HG03558 (cell line): ENCODE measurements around the gene RAB26.

ENCODE experiments used
- ATAC-seq: cut with Tn5 transposase; IDR thresholded peaks from one replicate; pipeline ENCODE4 v1.9.1; 2021; ENCODE audit warnings: moderate number of reproducible peaks; ENCODE audit not compliant: unreplicated experiment; ENCODE audit errors: extremely low read depth

Gene RAB26

GRCh38 chr16:2157480-2158261 lies 9.2 kb downstream of the RAB26 start:
- no peak for ATAC-seq

GRCh38 chr16:2158262-2158638 lies 9.8 kb downstream of the RAB26 start:
- ATAC-seq, result no peak

- no peak for ATAC-seq
Observed at GRCh38 chr16:2159175-2159838, 10.9 kb downstream of the RAB26 start.

- ATAC-seq, result no peak
Observed at GRCh38 chr16:2160915-2161551, 12.6 kb downstream of the RAB26 start.

- ATAC-seq, result no peak
Observed at GRCh38 chr16:2161911-2162310, 13.5 kb downstream of the RAB26 start.

- ATAC-seq, result no peak
Observed at GRCh38 chr16:2162676-2163118, 14.3 kb downstream of the RAB26 start.

- ATAC-seq, result no peak
Observed at GRCh38 chr16:2163211-2163881, 14.9 kb downstream of the RAB26 start.

- no peak for ATAC-seq
Observed at GRCh38 chr16:2165861-2166260, 17.4 kb downstream of the RAB26 start.

- ATAC-seq, result no peak
Observed at GRCh38 chr16:2166263-2167067, 18.0 kb downstream of the RAB26 start.

- no peak for ATAC-seq
Observed at GRCh38 chr16:2167068-2167638, 18.7 kb downstream of the RAB26 start.

- ATAC-seq, result no peak
Observed at GRCh38 chr16:2170080-2170479, 21.7 kb downstream of the RAB26 start.

GRCh38 chr16:2170587-2171435 lies 22.4 kb downstream of the RAB26 start:
- no peak for ATAC-seq

GRCh38 chr16:2171601-2172178 lies 23.3 kb downstream of the RAB26 start:
- ATAC-seq, result no peak

- no peak for ATAC-seq
Observed at GRCh38 chr16:2172688-2173335, 24.4 kb downstream of the RAB26 start.

GRCh38 chr16:2173366-2173765 lies 24.9 kb downstream of the RAB26 start:
- no peak for ATAC-seq

- no peak for ATAC-seq
Observed at GRCh38 chr16:2173916-2174315, 25.5 kb downstream of the RAB26 start.

GRCh38 chr16:2174396-2175131 lies 26.1 kb downstream of the RAB26 start:
- no peak for ATAC-seq
